Mammary epithelial cell (primary cell): ENCODE results near the gene LRRC47.

Experiments
- EZH2 ChIP-seq: IDR thresholded peaks from 2 replicates; pipeline ENCODE4 v1.6.1; 2012; ENCODE audit warnings: low read length, inconsistent platforms, borderline replicate concordance
- TF ChIP-seq, protein P1 (sequence below), 2 donors: IDR thresholded peaks in 1 of 2; conservative IDR thresholded peaks in 1 of 2; 2 replicates each; pipeline ENCODE4 v1.5.1; 2011 to 2012; ENCODE audit warnings: inconsistent platforms in 2 of 2, low read length in 2 of 2, mild to moderate bottlenecking in 2 of 2, control low read depth in 1 of 2, low read depth in 1 of 2; ENCODE audit not compliant: insufficient read depth in 1 of 2; ENCODE audit errors: extremely low read depth in 1 of 2

GRCh38 chr1:3807769-3808168 is 11.5 kb upstream of the LRRC47 start:
- TF ChIP-seq, protein P1, sequence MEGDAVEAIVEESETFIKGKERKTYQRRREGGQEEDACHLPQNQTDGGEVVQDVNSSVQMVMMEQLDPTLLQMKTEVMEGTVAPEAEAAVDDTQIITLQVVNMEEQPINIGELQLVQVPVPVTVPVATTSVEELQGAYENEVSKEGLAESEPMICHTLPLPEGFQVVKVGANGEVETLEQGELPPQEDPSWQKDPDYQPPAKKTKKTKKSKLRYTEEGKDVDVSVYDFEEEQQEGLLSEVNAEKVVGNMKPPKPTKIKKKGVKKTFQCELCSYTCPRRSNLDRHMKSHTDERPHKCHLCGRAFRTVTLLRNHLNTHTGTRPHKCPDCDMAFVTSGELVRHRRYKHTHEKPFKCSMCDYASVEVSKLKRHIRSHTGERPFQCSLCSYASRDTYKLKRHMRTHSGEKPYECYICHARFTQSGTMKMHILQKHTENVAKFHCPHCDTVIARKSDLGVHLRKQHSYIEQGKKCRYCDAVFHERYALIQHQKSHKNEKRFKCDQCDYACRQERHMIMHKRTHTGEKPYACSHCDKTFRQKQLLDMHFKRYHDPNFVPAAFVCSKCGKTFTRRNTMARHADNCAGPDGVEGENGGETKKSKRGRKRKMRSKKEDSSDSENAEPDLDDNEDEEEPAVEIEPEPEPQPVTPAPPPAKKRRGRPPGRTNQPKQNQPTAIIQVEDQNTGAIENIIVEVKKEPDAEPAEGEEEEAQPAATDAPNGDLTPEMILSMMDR (conservative IDR thresholded peaks at IDR 0.05 in 1 of 2, IDR thresholded peaks at IDR 0.05 in 1 of 2; ENCODE audit: extremely low read depth in 1 of 2, insufficient read depth in 1 of 2, low read depth in 1 of 2, low read length in 2 of 2): no peak
- no peak for TF ChIP-seq EZH2
